Osteoblast (primary cell): ENCODE data around the gene NAA25. TPM values are rescaled to one million over a fixed set of nuclear protein-coding genes. Genes with fewer than 3 reads are reported as not detected.

Experiments
- DNase-seq: peaks from one replicate; pipeline ENCODE4 v3.0.0; 2011; ENCODE audit warnings: low spot score, mixed read lengths; ENCODE audit not compliant: insufficient read length; ENCODE audit errors: missing footprints
- H2AFZ ChIP-seq: 2 replicates; pipeline ENCODE4 v1.6.0; 2011; ENCODE audit warnings: mild to moderate bottlenecking, low read length
- H3K27ac ChIP-seq: 2 replicates; pipeline ENCODE4 v1.5.1; 2011; ENCODE audit warnings: mild to moderate bottlenecking, low read depth, low read length, moderate library complexity
- H3K27me3 ChIP-seq: 2 replicates; pipeline ENCODE4 v1.6.0; 2012; ENCODE audit warnings: mild to moderate bottlenecking, control low read depth, inconsistent platforms, low read length, moderate library complexity; ENCODE audit not compliant: insufficient read depth
- H3K36me3 ChIP-seq: 2 replicates; pipeline ENCODE4 v1.5.1; 2011; ENCODE audit warnings: mild to moderate bottlenecking, low read length, control low read depth, moderate library complexity; ENCODE audit not compliant: insufficient read depth
- H3K4me1 ChIP-seq: 2 replicates; pipeline ENCODE4 v1.5.1; 2011; ENCODE audit warnings: mild to moderate bottlenecking, low read length, control low read depth, moderate library complexity; ENCODE audit not compliant: insufficient read depth
- H3K4me2 ChIP-seq: 2 replicates; pipeline ENCODE4 v1.6.0; 2011; ENCODE audit warnings: mild to moderate bottlenecking, low read length; ENCODE audit not compliant: insufficient read depth
- H3K4me3 ChIP-seq: fragments of 200-600 bp; sonication (generic); 3 replicates; pipeline ENCODE4 v1.5.1; 2012; ENCODE audit warnings: mild to moderate bottlenecking, low read length, inconsistent platforms; ENCODE audit not compliant: insufficient read depth
- H3K79me2 ChIP-seq: 2 replicates; pipeline ENCODE4 v1.6.0; 2012; ENCODE audit warnings: mild to moderate bottlenecking, low read length, control low read depth, inconsistent platforms; ENCODE audit not compliant: insufficient read depth
- H3K9me3 ChIP-seq: 2 replicates; pipeline ENCODE4 v1.5.1; 2011; ENCODE audit warnings: low read depth, low read length, control low read depth
- H4K20me1 ChIP-seq: 2 replicates; pipeline ENCODE4 v1.6.0; 2012; ENCODE audit warnings: mild to moderate bottlenecking, low read length, control low read depth; ENCODE audit not compliant: insufficient read depth
- CTCF ChIP-seq: IDR thresholded peaks from 2 replicates; pipeline ENCODE4 v1.5.1; 2011; ENCODE audit warnings: mild to moderate bottlenecking, low read depth, low read length, moderate library complexity; ENCODE audit errors: extremely low read depth
- total RNA-seq: library from RNA; depleted of rRNA; stranded (reverse); fragments of >200 nt; gene quantifications from 2 replicates; pipeline ENCODE4 v1.2.3, GENCODE V29; 2012

Gene NAA25
- total RNA-seq, 1 donor = 20.6 TPM

- Histone ChIP-seq H3K4me1 (no peaks in the 10 kb centered on the region), H2AFZ (no peak overlapping the region), H3K79me2 (no peaks in the 10 kb centered on the region), H3K27me3 (no peaks in the 10 kb centered on the region), H3K27ac (no peak overlapping the region), H3K4me3 (no peak overlapping the region), H4K20me1 (no peaks in the 10 kb centered on the region), H3K4me2 (no peak overlapping the region), H3K36me3 (peaks cover 74% of the 10 kb centered on the region), H3K9me3 (no peaks in the 10 kb centered on the region)
- no peak for TF ChIP-seq CTCF
- DNase-seq = no peak
Observed at GRCh38 chr12:112140728-112141127, 32.1 kb upstream of the NAA25 start.

GRCh38 chr12:112134731-112135130 lies 26.1 kb upstream of the NAA25 start:
- Histone ChIP-seq H3K4me3 (no peak overlapping the region), H2AFZ (no peak overlapping the region), H3K9me3 (no peaks in the 10 kb centered on the region), H3K27ac (no peak overlapping the region), H3K4me2 (no peak overlapping the region), H4K20me1 (peaks cover 6% of the 10 kb centered on the region), H3K36me3 (peaks cover 46% of the 10 kb centered on the region), H3K79me2 (peaks cover 35% of the 10 kb centered on the region), H3K4me1 (peaks cover 18% of the 10 kb centered on the region), H3K27me3 (no peaks in the 10 kb centered on the region)
- DNase-seq = no peak
- TF ChIP-seq CTCF = no peak

- TF ChIP-seq CTCF = no peak
- Histone ChIP-seq H3K4me1 (peaks cover 28% of the 10 kb centered on the region), H3K4me3 (no peak overlapping the region), H3K27me3 (no peaks in the 10 kb centered on the region), H3K79me2 (peaks cover 45% of the 10 kb centered on the region), H3K9me3 (no peaks in the 10 kb centered on the region), H4K20me1 (peaks cover 6% of the 10 kb centered on the region), H3K36me3 (peaks cover 34% of the 10 kb centered on the region), H2AFZ (no peak overlapping the region), H3K27ac (no peak overlapping the region), H3K4me2 (no peak overlapping the region)
- no peak for DNase-seq
Observed at GRCh38 chr12:112133418-112133817, 24.8 kb upstream of the NAA25 start.

- Histone ChIP-seq H3K9me3 (no peaks in the 10 kb centered on the region), H3K4me1 (peaks cover 40% of the 10 kb centered on the region), H3K36me3 (peaks cover 24% of the 10 kb centered on the region), H3K79me2 (peaks cover 62% of the 10 kb centered on the region), H3K27ac (no peak overlapping the region), H4K20me1 (peaks cover 8% of the 10 kb centered on the region), H3K4me3 (no peak overlapping the region), H3K27me3 (no peaks in the 10 kb centered on the region), H3K4me2 (no peak overlapping the region), H2AFZ (no peak overlapping the region)
- no peak for DNase-seq
- TF ChIP-seq CTCF = no peak
Observed at GRCh38 chr12:112131686-112132085, 23.1 kb upstream of the NAA25 start.
